H9 (cell line): ENCODE measurements around the gene SPTBN1. TPM values are rescaled to one million over a fixed set of nuclear protein-coding genes. Genes with fewer than 3 reads are reported as not detected.

Experiments
- DNase-seq: peaks from one replicate; pipeline ENCODE4 v3.0.0-alpha.2; 2017
- H2AFZ ChIP-seq: one replicate; pipeline ENCODE4 v1.6.1; 2013; ENCODE audit warnings: mild to moderate bottlenecking, low read length, control low read depth, moderate library complexity
- H2AK5ac ChIP-seq: 2 replicates; pipeline ENCODE4 v1.6.1; 2013; ENCODE audit warnings: low read length, control low read depth, mixed read lengths; ENCODE audit not compliant: insufficient read length
- H2BK120ac ChIP-seq: one replicate; pipeline ENCODE4 v1.6.1; 2013; ENCODE audit warnings: low read depth, mild to moderate bottlenecking, low read length, control low read depth, inconsistent platforms; ENCODE audit not compliant: poor library complexity, severe bottlenecking
- H2BK12ac ChIP-seq: 2 replicates; pipeline ENCODE4 v1.6.1; 2013; ENCODE audit warnings: low read length, control low read depth, mixed read lengths, low read depth; ENCODE audit not compliant: insufficient read length
- H2BK15ac ChIP-seq: 2 replicates; pipeline ENCODE4 v1.6.1; 2013; ENCODE audit warnings: low read depth, low read length, control low read depth
- H2BK20ac ChIP-seq: one replicate; pipeline ENCODE4 v1.6.1; 2013; ENCODE audit warnings: low read depth, mild to moderate bottlenecking, low read length, control low read depth, inconsistent platforms; ENCODE audit not compliant: poor library complexity, severe bottlenecking
- H2BK5ac ChIP-seq: 2 replicates; pipeline ENCODE4 v1.6.1; 2013; ENCODE audit warnings: low read length, control low read depth, mixed read lengths; ENCODE audit not compliant: insufficient read length
- H3K14ac ChIP-seq: 2 replicates; pipeline ENCODE4 v1.6.1; 2013; ENCODE audit warnings: low read length, control low read depth; ENCODE audit not compliant: insufficient read depth
- H3K18ac ChIP-seq: 2 replicates; pipeline ENCODE4 v1.6.1; 2013; ENCODE audit warnings: low read depth, mild to moderate bottlenecking, mixed read lengths, low read length, control low read depth; ENCODE audit not compliant: insufficient read length
- H3K23ac ChIP-seq: 2 replicates; pipeline ENCODE4 v1.6.1; 2013; ENCODE audit warnings: low read length, control low read depth, mixed read lengths, low read depth; ENCODE audit not compliant: insufficient read length
- H3K23me2 ChIP-seq: 2 replicates; pipeline ENCODE4 v1.6.1; 2013; ENCODE audit warnings: low read depth, mild to moderate bottlenecking, mixed read lengths, low read length, control low read depth; ENCODE audit not compliant: insufficient read length, poor library complexity, severe bottlenecking
- H3K27ac ChIP-seq: 2 replicates; pipeline ENCODE4 v1.5.1; 2013; ENCODE audit warnings: low read length, control low read depth, mixed read lengths, low read depth; ENCODE audit not compliant: insufficient read length
- H3K27me3 ChIP-seq: 2 replicates; pipeline ENCODE4 v1.6.1; 2013; ENCODE audit warnings: low read length, control low read depth, inconsistent platforms; ENCODE audit not compliant: insufficient read depth
- H3K4ac ChIP-seq: 2 replicates; pipeline ENCODE4 v1.6.1; 2013; ENCODE audit warnings: low read depth, mild to moderate bottlenecking, control low read depth, inconsistent platforms, low read length, moderate library complexity
- H3K4me1 ChIP-seq: 2 replicates; pipeline ENCODE4 v1.6.1; 2013; ENCODE audit warnings: low read length, control low read depth, inconsistent platforms; ENCODE audit not compliant: insufficient read depth
- H3K4me2 ChIP-seq: 2 replicates; pipeline ENCODE4 v1.6.1; 2013; ENCODE audit warnings: low read length, control low read depth, mixed read lengths; ENCODE audit not compliant: insufficient read length, insufficient read depth
- H3K56ac ChIP-seq: 2 replicates; pipeline ENCODE4 v1.6.1; 2013; ENCODE audit warnings: low read depth, mild to moderate bottlenecking, mixed read lengths, low read length, control low read depth; ENCODE audit not compliant: insufficient read length
- H3K79me1 ChIP-seq: 2 replicates; pipeline ENCODE4 v1.6.1; 2013; ENCODE audit warnings: low read depth, mild to moderate bottlenecking, moderate library complexity, low read length, control low read depth, inconsistent platforms; ENCODE audit not compliant: insufficient read depth, poor library complexity, severe bottlenecking
- H3K79me2 ChIP-seq: 2 replicates; pipeline ENCODE4 v1.6.1; 2013; ENCODE audit warnings: low read length, control low read depth, inconsistent platforms; ENCODE audit not compliant: insufficient read depth
- H3K9ac ChIP-seq: 2 replicates; pipeline ENCODE4 v1.6.1; 2013; ENCODE audit warnings: low read length, control low read depth, mixed read lengths; ENCODE audit not compliant: insufficient read length; ENCODE audit errors: extremely low read depth
- H3K9me3 ChIP-seq: one replicate; pipeline ENCODE4 v1.6.1; 2013; ENCODE audit warnings: low read depth, low read length, inconsistent platforms; ENCODE audit not compliant: control insufficient read depth
- H3T11ph ChIP-seq: one replicate; pipeline ENCODE4 v1.6.1; 2013; ENCODE audit warnings: mild to moderate bottlenecking, low read length, control low read depth, inconsistent platforms
- H4K20me1 ChIP-seq: one replicate; pipeline ENCODE4 v1.6.1; 2013; ENCODE audit not compliant: control insufficient read depth, insufficient read length, insufficient read depth
- H4K5ac ChIP-seq: 2 replicates; pipeline ENCODE4 v1.6.1; 2013; ENCODE audit warnings: low read depth, mild to moderate bottlenecking, mixed read lengths, low read length, control low read depth; ENCODE audit not compliant: insufficient read length
- H4K8ac ChIP-seq: replicated peaks from 2 replicates; pipeline ENCODE4 v1.6.1; 2013; ENCODE audit warnings: low read length, control low read depth, mixed read lengths, low read depth; ENCODE audit not compliant: insufficient read length
- H4K91ac ChIP-seq: 2 replicates; pipeline ENCODE4 v1.6.1; 2013; ENCODE audit warnings: low read depth, mild to moderate bottlenecking, moderate library complexity, mixed read lengths, low read length, control low read depth; ENCODE audit not compliant: insufficient read length
- H3K27ac Mint-ChIP-seq, 3 experiments: 2 replicates in 2 of 3; 3 replicates in 1 of 3; pipeline ENCODE4 v1.8.0; 2020 to 2021; ENCODE audit warnings: mixed read lengths in 3 of 3, mild to moderate bottlenecking in 1 of 3, moderate library complexity in 1 of 3
- H3K27me3 Mint-ChIP-seq: 2 replicates; pipeline ENCODE4 v1.8.0; 2021; ENCODE audit warnings: low read depth, mild to moderate bottlenecking, moderate library complexity, mixed read lengths
- H3K36me3 Mint-ChIP-seq, 3 experiments: 2 replicates in 2 of 3; 3 replicates in 1 of 3; pipeline ENCODE4 v1.8.0; 2020 to 2021; ENCODE audit warnings: low read depth in 3 of 3, mixed read lengths in 3 of 3; ENCODE audit not compliant: insufficient read depth in 1 of 3
- H3K4me1 Mint-ChIP-seq, 2 experiments: 2 replicates each; pipeline ENCODE4 v1.8.0; 2020; ENCODE audit warnings: mixed read lengths in 2 of 2
- H3K4me3 Mint-ChIP-seq, 2 experiments: 2 replicates in 1 of 2; 3 replicates in 1 of 2; pipeline ENCODE4 v1.8.0; 2020 to 2021; ENCODE audit warnings: mild to moderate bottlenecking in 2 of 2, mixed read lengths in 2 of 2, moderate library complexity in 1 of 2
- H3K9me3 Mint-ChIP-seq, 2 experiments: 2 replicates in 1 of 2; 3 replicates in 1 of 2; pipeline ENCODE4 v1.8.0; 2020; ENCODE audit warnings: mild to moderate bottlenecking in 2 of 2, mixed read lengths in 2 of 2, moderate library complexity in 1 of 2
- WGBS: extraction: QIAGEN DNeasy Blood & Tissue Kit; methylation state at CpG from one replicate; pipeline ENCODE4 v1.1.7; 2013; ENCODE audit warnings: missing lambda C conversion rate, low lambda C conversion rate, mixed read lengths; ENCODE audit not compliant: insufficient read length; ENCODE audit errors: extremely low coverage; 5-methylcytosine and 5-hydroxymethylcytosine counted together
- total RNA-seq: library from RNA; stranded (reverse); gene quantifications from 2 replicates; pipeline ENCODE4 v1.2.1, GENCODE V29; 2021
- TF ChIP-seq, protein P1 (sequence below): fragments of 200-600 bp; sonication (generic); conservative IDR thresholded peaks from 3 replicates; pipeline ENCODE4 v1.8.0; 2021; ENCODE audit warnings: antibody characterized with exemption, mild to moderate bottlenecking

Gene SPTBN1
- total RNA-seq, 1 experiment from 2014 or later: 164 TPM

DNA sequence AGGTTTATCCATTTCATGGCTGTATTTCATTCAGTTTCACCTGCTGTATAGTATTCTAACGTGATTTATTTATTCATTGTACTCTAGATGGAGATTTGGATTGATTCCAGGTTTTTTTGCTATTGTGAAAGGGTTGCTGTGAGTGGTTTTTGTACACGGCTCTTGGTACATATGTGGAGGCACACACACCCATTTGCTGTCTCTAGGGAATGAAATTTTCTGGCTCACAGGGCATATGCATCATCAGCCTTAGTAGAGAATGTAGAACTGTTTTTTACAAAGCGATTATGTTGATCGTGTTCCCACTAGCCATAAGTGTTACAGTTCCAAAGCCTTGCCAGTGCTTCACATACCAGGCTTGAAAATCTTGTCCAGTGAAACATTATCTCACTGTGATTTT, 5.1 kb downstream of the SPTBN1 start:
- Histone ChIP-seq H3T11ph (no peak overlapping the region), H4K20me1 (no peaks in the 10 kb centered on the region)

More for the DNA sequence above, 5.1 kb downstream of the SPTBN1 start:
- no peaks in the 10 kb centered on the region; a peak in 1 of 5 replicates for H3K9me3 Mint-ChIP-seq
- H3K4me1 Mint-ChIP-seq: peaks cover 2 to 13% of the 10 kb centered on the region in 2 experiments; a peak in 3 of 4 replicates
- no peak overlapping the region for H4K8ac ChIP-seq
- no peaks in the 10 kb centered on the region; the same call in 1 of the 2 replicates for H3K79me2 ChIP-seq
- no peaks in the 10 kb centered on the region for H3K79me1 ChIP-seq
- H3K14ac ChIP-seq: no peak overlapping the region
- no peak overlapping the region for H3K4me3 Mint-ChIP-seq
- DNase-seq: no peak
- no peak overlapping the region for H2BK12ac ChIP-seq
- no peaks in the 10 kb centered on the region for H3K9me3 ChIP-seq
- no peaks in the 10 kb centered on the region for H3K27me3 ChIP-seq
- no peak overlapping the region for H3K4me2 ChIP-seq
- no peak overlapping the region for H3K4ac ChIP-seq
- H3K9ac ChIP-seq: no peak overlapping the region
- H2BK20ac ChIP-seq: no peak overlapping the region
- H2BK120ac ChIP-seq: no peak overlapping the region
- H3K56ac ChIP-seq: no peak overlapping the region
- H3K18ac ChIP-seq: no peak overlapping the region
- no peak overlapping the region for H4K5ac ChIP-seq
- H3K23me2 ChIP-seq: peaks cover 11% of the 10 kb centered on the region
- no peaks in the 10 kb centered on the region; a peak in 1 of 7 replicates for H3K36me3 Mint-ChIP-seq
- no peak overlapping the region for H3K27ac Mint-ChIP-seq
- no CpG with 5 or more reads among the region's 4 CpGs for WGBS
- no peak overlapping the region for H2AK5ac ChIP-seq
- H3K27ac ChIP-seq: no peak overlapping the region
- no peaks in the 10 kb centered on the region for H3K4me1 ChIP-seq
- TF ChIP-seq, protein P1, sequence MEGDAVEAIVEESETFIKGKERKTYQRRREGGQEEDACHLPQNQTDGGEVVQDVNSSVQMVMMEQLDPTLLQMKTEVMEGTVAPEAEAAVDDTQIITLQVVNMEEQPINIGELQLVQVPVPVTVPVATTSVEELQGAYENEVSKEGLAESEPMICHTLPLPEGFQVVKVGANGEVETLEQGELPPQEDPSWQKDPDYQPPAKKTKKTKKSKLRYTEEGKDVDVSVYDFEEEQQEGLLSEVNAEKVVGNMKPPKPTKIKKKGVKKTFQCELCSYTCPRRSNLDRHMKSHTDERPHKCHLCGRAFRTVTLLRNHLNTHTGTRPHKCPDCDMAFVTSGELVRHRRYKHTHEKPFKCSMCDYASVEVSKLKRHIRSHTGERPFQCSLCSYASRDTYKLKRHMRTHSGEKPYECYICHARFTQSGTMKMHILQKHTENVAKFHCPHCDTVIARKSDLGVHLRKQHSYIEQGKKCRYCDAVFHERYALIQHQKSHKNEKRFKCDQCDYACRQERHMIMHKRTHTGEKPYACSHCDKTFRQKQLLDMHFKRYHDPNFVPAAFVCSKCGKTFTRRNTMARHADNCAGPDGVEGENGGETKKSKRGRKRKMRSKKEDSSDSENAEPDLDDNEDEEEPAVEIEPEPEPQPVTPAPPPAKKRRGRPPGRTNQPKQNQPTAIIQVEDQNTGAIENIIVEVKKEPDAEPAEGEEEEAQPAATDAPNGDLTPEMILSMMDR: no peak
- H3K23ac ChIP-seq: no peak overlapping the region
- no peak overlapping the region for H4K91ac ChIP-seq
- no peak overlapping the region for H2AFZ ChIP-seq
- peaks cover 25% of the 10 kb centered on the region for H3K27me3 Mint-ChIP-seq
- H2BK5ac ChIP-seq: no peak overlapping the region
- no peak overlapping the region for H2BK15ac ChIP-seq
